Stimulated activated CD8-positive, alpha-beta memory T cell treated with anti-CD3 and anti-CD28 coated beads, Interleukin-4, amount 100 ng/mL, for 1 hour (primary cell): ENCODE data around the gene NMD3.

Source experiments
- DNase-seq, 2 donors: peaks; one replicate each; pipeline ENCODE4 v3.0.0-alpha.2; 2020; ENCODE audit warnings: low read depth in 2 of 2, low spot score in 1 of 2

Gene NMD3

GRCh38 chr3:161230621-161231171 lies 9.6 kb downstream of the NMD3 start:
- DNase-seq: no peak

DNA sequence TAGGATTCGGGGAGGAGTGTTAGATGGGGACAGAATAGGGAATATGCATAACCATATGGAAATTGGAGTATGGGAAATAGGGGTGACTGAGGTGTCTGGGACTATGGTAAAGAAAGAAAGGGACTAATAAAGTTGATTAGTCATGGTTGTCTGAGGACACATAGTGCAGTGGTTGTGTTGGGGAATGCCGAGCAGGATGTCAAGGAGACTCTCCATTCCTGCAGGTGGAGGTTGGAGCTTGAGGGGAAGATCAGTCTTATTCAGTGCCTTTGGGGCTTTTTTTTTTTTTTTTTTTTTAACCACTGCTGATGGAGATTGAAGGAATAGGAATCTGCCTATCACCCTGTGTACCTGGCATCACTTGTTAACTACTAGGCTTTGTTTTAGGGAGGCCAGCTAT lies 10.8 kb downstream of the NMD3 start:
- no peak for DNase-seq

DNA sequence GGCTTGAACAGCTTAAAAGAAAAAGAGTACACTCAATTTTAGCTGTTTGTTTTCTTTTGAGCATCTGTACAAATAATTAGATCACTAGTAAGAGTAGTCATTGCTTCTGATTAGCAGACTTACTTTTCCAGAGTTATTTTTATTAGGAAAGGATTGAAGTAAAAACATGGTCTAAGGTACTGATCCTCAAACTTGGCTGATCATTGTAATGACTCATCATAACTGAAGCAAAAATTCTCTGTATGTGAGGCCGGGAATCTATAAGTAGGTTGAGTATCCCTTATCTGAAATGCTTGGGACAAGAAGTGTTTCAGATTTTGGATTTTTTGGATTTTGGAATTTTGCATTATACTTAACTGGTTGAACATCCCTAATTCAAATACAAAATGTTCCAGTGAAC lies 12.4 kb downstream of the NMD3 start:
- DNase-seq: no peak

DNA sequence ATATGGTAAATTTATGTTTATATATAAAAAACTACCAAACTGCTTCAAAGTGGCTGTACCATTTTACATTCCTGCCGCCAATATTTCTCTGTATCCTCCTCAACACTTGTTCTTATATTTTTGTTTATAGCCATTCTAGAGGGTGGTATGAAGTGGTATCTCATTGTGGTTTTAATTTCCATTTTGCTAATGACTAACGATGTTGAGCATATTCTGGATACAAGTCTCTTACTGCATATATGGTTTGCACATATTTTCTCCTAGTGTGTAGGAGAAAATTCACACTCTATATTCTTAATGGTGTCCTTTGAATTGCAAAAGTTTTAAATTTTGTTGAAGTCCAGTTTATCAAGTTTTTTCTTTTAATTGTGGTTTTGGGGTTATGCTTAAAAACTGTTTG lies 15.1 kb downstream of the NMD3 start:
- DNase-seq: no peak

- DNase-seq: no peak
These were observed 18.6 kb downstream of the NMD3 start for GRCh38 chr3:161239700-161240099.

GRCh38 chr3:161244538-161244937 lies 23.4 kb downstream of the NMD3 start:
- DNase-seq: no peak

GRCh38 chr3:161247049-161247448 lies 25.9 kb downstream of the NMD3 start:
- no peak for DNase-seq

DNA sequence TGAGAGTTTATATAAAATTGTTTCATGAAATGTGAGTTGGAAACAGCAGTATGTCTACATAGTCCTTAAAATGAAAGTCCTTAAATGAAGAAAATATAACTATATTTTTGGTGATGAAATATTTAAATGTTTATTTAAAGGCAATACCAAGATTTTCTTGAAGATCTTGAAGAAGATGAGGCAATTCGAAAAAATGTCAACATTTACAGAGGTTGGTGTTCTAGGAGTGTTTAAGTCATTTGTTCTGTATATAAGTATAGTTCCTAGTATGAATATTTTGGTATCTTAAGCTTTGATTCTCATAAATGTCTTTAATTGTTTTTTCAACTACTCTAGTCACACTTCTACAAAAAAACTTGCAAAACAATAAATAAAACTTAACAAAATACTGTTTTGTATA lies 29.0 kb downstream of the NMD3 start:
- no peak for DNase-seq

DNA sequence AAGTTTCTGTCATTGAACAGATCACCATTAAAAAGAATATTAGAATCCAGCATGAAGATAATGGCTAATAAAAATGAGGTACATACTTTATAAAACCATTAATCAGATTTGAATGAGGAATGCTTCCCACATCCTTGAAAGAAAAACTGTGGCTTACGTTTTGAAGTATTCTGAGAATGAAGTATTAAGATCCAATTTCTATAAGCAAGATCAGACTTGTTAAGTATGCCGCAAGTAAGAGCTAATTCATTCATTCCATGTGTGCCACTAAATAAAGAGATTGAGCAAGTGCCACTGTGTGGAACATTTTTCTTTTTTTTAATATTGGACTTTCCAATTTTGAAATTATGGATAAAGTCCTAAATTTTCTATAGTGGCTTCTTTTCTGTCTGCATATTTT lies 30.6 kb downstream of the NMD3 start:
- no peak for DNase-seq

GRCh38 chr3:161252143-161252542 lies 31.0 kb downstream of the NMD3 start:
- DNase-seq: no peak

- no peak for DNase-seq
These were observed 32.6 kb downstream of the NMD3 start for GRCh38 chr3:161253711-161254110.

GRCh38 chr3:161254861-161255260 lies 33.8 kb downstream of the NMD3 start:
- DNase-seq: no peak

DNA sequence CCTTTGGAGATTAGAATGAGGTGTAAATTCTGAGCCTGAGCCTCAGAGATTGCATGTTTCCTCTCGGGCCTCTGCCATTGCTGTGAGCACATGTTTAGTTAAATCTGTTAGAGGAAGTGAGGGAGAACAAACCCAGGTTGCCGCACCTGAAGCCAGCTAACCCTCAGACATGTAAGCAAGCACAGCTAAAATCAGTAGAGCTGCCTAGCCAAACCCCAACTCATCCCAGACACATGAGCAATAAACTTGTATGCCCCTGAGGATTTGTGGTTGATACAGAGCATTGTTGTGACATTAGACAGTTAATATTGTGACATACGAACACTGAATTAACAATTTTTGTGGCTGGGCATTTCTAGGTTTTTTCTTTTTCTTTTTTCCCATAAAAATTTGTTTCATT lies 41.9 kb downstream of the NMD3 start:
- DNase-seq: no peak

GRCh38 chr3:161264852-161265251 lies 43.7 kb downstream of the NMD3 start:
- DNase-seq: no peak

GRCh38 chr3:161265916-161266571 lies 44.9 kb downstream of the NMD3 start:
- DNase-seq: no peak

- DNase-seq: no peak
These were observed 45.6 kb downstream of the NMD3 start for GRCh38 chr3:161266731-161267150.

GRCh38 chr3:161267646-161268045 lies 46.5 kb downstream of the NMD3 start:
- no peak for DNase-seq

DNA sequence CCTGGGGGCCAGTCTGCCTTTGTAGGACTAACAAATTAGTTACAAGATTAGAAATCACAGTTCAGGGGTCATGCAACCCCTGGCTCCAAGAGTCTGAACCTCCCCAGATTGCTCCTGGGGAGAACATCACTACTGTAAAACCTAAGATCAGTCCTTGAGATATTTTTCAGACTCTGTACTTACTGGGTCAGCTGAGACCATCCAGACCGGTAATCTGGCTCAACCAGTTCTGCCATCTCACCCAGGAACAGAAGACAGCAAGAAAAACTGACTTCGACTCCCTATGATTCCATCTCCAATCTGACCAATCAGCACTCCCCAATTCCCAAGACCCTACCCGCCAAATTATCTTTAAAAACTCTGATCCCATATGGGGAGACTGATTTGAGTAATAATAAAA lies 47.5 kb downstream of the NMD3 start:
- DNase-seq: no peak

DNA sequence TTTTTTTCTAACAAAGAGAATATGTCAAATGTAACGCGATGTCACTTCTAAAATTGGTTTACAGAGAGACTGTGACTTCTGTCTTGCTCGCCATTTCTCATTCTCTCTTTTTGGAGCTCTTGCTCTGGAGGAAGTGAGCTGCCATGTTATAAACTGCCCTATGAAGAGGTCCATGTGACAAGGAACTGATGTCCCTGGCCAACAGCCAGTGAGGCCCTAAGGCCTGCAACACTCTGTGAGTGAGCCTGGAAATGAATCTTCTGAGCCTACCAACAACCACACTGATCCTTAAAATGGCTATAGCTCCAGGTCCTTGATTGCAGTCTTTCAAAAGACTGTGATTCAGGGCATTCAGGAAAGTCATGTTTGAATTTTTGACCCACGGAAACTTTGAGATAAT lies 49.9 kb downstream of the NMD3 start:
- DNase-seq: no peak

GRCh38 chr3:161271646-161272045 lies 50.5 kb downstream of the NMD3 start:
- DNase-seq: no peak

DNA sequence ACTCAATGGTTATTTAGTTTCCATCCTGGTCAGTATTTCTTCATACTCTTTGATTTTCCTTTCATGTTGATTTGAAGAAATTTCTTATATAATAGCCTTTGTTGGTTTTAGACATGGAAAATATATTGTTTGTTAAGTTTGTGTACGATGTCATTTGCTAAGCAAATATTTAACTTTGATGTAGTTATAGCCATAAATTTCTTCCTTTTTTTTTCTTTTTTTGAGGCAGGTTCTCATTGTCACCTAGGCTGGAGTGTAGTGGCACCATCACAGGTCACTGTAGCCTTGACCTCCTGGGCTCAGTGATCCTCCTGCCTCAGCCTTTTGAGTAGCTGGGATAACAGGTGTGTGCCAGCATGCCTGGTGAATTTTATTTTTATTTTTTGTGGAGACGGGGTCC lies 51.4 kb downstream of the NMD3 start:
- DNase-seq: no peak

DNA sequence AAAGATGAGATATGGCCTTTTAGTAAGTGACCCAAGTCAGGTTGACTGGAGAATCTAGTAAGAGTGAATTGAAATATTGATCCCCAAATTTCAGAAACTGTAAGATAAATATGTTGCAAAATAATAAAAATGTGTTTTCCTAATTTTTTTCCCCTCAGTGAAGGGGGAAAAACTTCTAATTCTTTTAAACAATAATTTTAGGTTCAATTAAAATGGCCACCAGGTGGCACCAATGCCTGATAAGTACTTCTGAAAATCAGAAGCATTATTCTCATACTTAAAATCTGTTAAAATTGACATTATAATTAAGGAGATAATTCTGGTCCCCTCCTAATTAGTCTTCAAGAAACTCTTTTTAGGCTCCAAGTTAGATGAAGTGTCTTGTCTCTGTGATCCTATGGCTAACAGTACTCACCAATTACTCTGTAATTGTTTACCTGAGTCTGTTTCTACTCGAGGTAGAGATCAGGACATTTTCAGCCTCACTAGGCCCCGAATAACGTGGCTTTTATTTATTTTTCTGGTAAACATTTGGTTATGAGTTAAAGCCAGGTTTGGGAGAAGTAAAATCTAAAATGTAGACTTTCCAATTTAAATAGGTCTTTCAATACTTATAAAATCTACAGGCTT lies 52.6 kb downstream of the NMD3 start:
- DNase-seq: no peak
